ENCODE results near the gene TNS3.

DNA sequence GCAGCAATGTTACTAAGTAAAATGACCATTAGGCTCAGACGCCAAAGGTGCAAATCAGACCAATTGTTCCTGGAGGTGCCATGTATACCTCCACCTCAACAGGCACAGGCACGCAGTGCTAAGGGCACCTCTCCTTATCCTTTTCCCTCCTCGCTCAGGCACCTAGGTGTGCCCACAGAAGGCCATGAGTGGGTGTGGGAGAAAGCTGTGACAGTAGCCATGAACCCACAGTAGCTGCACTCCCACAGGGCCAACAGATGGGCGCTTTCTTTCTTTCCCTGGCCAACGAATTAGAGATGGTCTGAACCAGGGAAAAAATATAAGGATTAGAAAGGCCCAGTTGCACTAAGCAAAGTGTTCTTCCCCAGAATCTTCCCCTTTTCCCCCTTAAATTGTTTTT is 15.5 kb upstream of the TNS3 start:
- TF ChIP-seq, protein P1, sequence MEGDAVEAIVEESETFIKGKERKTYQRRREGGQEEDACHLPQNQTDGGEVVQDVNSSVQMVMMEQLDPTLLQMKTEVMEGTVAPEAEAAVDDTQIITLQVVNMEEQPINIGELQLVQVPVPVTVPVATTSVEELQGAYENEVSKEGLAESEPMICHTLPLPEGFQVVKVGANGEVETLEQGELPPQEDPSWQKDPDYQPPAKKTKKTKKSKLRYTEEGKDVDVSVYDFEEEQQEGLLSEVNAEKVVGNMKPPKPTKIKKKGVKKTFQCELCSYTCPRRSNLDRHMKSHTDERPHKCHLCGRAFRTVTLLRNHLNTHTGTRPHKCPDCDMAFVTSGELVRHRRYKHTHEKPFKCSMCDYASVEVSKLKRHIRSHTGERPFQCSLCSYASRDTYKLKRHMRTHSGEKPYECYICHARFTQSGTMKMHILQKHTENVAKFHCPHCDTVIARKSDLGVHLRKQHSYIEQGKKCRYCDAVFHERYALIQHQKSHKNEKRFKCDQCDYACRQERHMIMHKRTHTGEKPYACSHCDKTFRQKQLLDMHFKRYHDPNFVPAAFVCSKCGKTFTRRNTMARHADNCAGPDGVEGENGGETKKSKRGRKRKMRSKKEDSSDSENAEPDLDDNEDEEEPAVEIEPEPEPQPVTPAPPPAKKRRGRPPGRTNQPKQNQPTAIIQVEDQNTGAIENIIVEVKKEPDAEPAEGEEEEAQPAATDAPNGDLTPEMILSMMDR (conservative IDR thresholded peaks at IDR 0.05 in 1 of 2, IDR thresholded peaks at IDR 0.05 in 1 of 2; ENCODE audit: extremely low read depth in 1 of 2, insufficient read depth in 1 of 2, low read depth in 1 of 2, low read length in 2 of 2) = no peak
- no peak for TF ChIP-seq EZH2 (IDR thresholded peaks at IDR 0.05; ENCODE audit: borderline replicate concordance, low read length)
